Posterior vena cava (tissue), 2 donors: ENCODE data around the gene SSR4. TPM values are rescaled to one million over a fixed set of nuclear protein-coding genes. Genes with fewer than 3 reads are reported as not detected.
"Not testable (repeated sequence)": the region's sequence is repeated elsewhere in the genome, so short reads cannot be mapped to it uniquely, and the experiment has no call there.

Experiments
- DNase-seq: peaks from one replicate; pipeline ENCODE4 v3.0.0-alpha.2; 2020; ENCODE audit warnings: low spot score
- intact Hi-C, 2 donors: fragments of 100-400 bp; cut with DNase I; formaldehyde crosslinking; loops; one replicate each; pipeline versions ENCODE4 v1.14.1 to v1.14.2; 2022 to 2023
- total RNA-seq, 2 donors: library from RNA; stranded (reverse); fragmentation: NEBNext Ultra II Directional; extraction: Animal tissue kit (Norgen Biotek cat#: 25700); gene quantifications; one replicate each; pipeline ENCODE4 v1.2.1, GENCODE V29; 2021
- donor health status: DM: yes; HTN: yes; CAD: no.
- donor health status: DM: yes; HTN: yes; CAD: no.

The SSR4 gene
- total RNA-seq, 2 donors from 2014 or later = 164 to 225 TPM

- intact Hi-C loops, DNase-seq: not testable (repeated sequence)
Measured at GRCh38 chrX:153818064-153818463, 23.6 kb downstream of the SSR4 start.

- no peak for DNase-seq
- intact Hi-C loops = no loop called here
Measured at GRCh38 chrX:153818571-153819383, 24.3 kb downstream of the SSR4 start.

- intact Hi-C loops = no loop called here
- no peak for DNase-seq
Measured at GRCh38 chrX:153819384-153820040, 25.0 kb downstream of the SSR4 start.

GRCh38 chrX:153820601-153821000 lies 26.1 kb downstream of the SSR4 start:
- peak; percentile 50 for DNase-seq
- intact Hi-C loops = no loop called here

GRCh38 chrX:153821066-153821465 lies 26.6 kb downstream of the SSR4 start:
- DNase-seq = peak; percentile 12
- intact Hi-C loops = no loop called here

- intact Hi-C loops = no loop called here
Measured at GRCh38 chrX:153824348-153824747, 29.9 kb downstream of the SSR4 start.

GRCh38 chrX:153825042-153825441 lies 30.6 kb downstream of the SSR4 start:
- peak; percentile 32 for DNase-seq
- intact Hi-C loops = no loop called here

More at GRCh38 chrX:153824348-153824747, 29.9 kb downstream of the SSR4 start:
- no peak for DNase-seq

- intact Hi-C loops = no loop called here
Measured at GRCh38 chrX:153827016-153827415, 32.5 kb downstream of the SSR4 start.

GRCh38 chrX:153827903-153828302 lies 33.4 kb downstream of the SSR4 start:
- DNase-seq = peak; percentile 55
- intact Hi-C loops = no loop called here

More at GRCh38 chrX:153827016-153827415, 32.5 kb downstream of the SSR4 start:
- DNase-seq = no peak

GRCh38 chrX:153828308-153828707 lies 33.8 kb downstream of the SSR4 start:
- intact Hi-C loops = no loop called here
- no peak for DNase-seq

GRCh38 chrX:153828723-153829548 lies 34.5 kb downstream of the SSR4 start:
- intact Hi-C loops = no loop called here
- DNase-seq = no peak

GRCh38 chrX:153829549-153829798 lies 35.0 kb downstream of the SSR4 start:
- intact Hi-C loops = no loop called here
- DNase-seq = no peak

GRCh38 chrX:153829799-153830639 lies 35.6 kb downstream of the SSR4 start, which contains the start of gene PDZD4:
Gene PDZD4 (minus strand): TSS chrX:153830544. CDS start chrX:153830298, 246 bp downstream.
- intact Hi-C loops = no loop called here
- no peak for DNase-seq

- DNase-seq = peak; percentile 55
- intact Hi-C loops = no loop called here
Measured at GRCh38 chrX:153830640-153831428, 36.4 kb downstream of the SSR4 start.

GRCh38 chrX:153831429-153832150 lies 37.1 kb downstream of the SSR4 start:
- no peak for DNase-seq
- intact Hi-C loops = no loop called here

GRCh38 chrX:153832728-153833127 lies 38.3 kb downstream of the SSR4 start:
- no peak for DNase-seq
- intact Hi-C loops = no loop called here

GRCh38 chrX:153836921-153837320 lies 42.5 kb downstream of the SSR4 start:
- intact Hi-C loops = no loop called here
- no peak for DNase-seq
